AG08395 (cell line): ENCODE measurements around the gene RABIF.
"Not testable (repeated sequence)": the region's sequence is repeated elsewhere in the genome, so short reads cannot be mapped to it uniquely, and the experiment has no call there.

Experiments used
- DNase-seq: peaks from one replicate; pipeline ENCODE4 v3.0.0; 2012; ENCODE audit warnings: mixed read lengths, low spot score

Gene RABIF

DNA sequence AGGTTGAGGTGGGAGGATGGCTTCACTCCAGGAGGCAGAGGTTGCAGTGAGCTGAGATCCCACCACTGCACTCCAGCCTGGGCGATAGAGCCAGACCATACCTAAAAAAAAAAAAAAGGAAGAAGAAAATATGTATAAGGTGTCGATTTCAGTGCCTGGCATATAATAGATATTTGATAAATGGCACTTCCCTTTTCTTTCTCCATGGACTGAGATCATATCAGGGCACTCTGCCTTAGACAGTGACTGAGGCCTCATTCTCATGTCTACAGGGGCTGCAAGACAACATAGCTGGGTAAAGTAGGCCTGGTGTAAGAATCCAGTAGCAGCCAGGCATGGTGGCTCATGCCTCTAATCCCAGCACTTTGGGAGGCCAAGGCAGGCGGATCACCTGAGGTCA is 57.0 kb downstream of the RABIF start:
- DNase-seq = no peak

DNA sequence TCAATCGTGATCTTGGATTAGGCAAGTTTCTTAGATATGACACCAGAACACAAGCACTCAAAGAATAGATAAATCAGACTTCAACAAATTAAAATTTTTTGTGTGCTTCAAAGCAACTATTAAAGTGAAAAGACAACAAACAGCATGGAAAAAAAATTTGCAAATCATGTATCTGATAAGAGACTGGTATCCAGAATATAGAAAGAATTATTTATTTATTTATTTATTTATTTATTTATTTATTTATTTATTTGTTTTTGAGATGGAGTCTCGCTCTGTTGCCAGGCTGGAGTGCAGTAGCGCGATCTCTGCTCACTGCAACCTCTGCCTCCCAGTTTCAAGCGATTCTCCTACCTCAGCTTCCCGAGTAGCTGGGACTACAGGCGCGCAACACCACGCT is 59.7 kb downstream of the RABIF start:
- DNase-seq = not testable (repeated sequence)
